Nephron (organoid): ENCODE results near the gene RAPGEF6.
"Not testable (repeated sequence)": the region's sequence is repeated elsewhere in the genome, so short reads cannot be mapped to it uniquely, and the experiment has no call there.

ENCODE experiments used
- H3K27ac Mint-ChIP-seq, 3 experiments: 2 replicates each; pipeline ENCODE4 v1.8.0; 2020; ENCODE audit warnings: mixed read lengths in 3 of 3, mild to moderate bottlenecking in 2 of 3, moderate library complexity in 1 of 3
- H3K27me3 Mint-ChIP-seq: 2 replicates; pipeline ENCODE4 v1.8.0; 2021; ENCODE audit warnings: low read depth, mild to moderate bottlenecking, moderate library complexity, mixed read lengths
- H3K36me3 Mint-ChIP-seq: 2 replicates; pipeline ENCODE4 v1.8.0; 2020; ENCODE audit warnings: low read depth, mixed read lengths
- H3K4me1 Mint-ChIP-seq: 2 replicates; pipeline ENCODE4 v1.8.0; 2020; ENCODE audit warnings: mixed read lengths
- H3K4me3 Mint-ChIP-seq, 3 experiments: 2 replicates each; pipeline ENCODE4 v1.8.0; 2020; ENCODE audit warnings: mild to moderate bottlenecking in 3 of 3, mixed read lengths in 3 of 3, moderate library complexity in 2 of 3
- H3K9me3 Mint-ChIP-seq: 2 replicates; pipeline ENCODE4 v1.8.0; 2020; ENCODE audit warnings: mixed read lengths
- TF ChIP-seq, protein P1 (sequence below), 3 experiments: fragments of 200-600 bp; sonication (generic); IDR thresholded peaks; one replicate each; pipeline ENCODE4 v1.5.0; 2021; ENCODE audit warnings: antibody characterized with exemption in 3 of 3; ENCODE audit not compliant: unreplicated experiment in 3 of 3

Gene RAPGEF6

DNA sequence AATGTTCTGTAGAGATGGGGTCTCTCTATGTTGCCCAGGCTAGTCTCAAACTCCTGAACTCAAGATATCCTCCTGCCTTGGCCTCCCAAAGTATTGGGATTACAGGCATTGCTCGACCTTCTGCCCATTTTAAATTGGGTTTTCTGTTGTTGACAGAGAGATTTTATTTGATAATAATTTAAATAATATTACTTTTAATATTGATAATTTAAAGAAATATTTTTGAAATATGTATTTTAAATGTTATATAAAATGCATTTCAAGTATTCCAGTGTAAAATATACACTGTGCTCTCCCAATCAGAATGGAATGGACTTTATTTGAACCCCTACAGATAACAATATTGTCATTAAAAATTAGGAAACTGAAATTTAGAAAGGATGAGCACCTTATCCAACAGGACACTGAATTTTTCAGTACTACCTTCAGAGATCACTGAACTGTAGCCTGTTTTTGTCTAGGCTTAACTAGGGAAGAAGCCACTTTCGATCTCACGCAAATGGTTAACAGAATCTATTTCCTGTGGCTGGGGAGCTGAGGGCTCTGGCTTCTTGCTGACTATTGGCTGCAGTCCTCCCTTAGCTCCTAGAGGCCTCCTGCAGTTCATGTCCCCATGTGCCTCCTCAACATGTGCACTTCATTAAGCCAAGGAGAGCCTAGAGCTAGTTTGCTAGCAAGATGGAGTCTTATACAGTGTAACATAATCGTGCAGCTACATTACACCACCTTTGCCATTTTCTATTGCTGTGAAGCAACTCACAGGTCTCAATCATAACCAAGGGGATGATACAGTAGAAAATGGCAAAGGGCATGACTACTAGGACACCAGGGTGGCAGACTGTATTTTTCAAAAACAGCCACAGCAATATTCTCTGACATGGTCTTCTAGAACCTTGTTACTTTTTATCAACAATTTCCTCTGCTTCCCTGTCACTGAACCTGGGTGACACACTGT is 221.1 kb downstream of the RAPGEF6 start:
- Mint-ChIP-seq H3K4me3 (no peak overlapping the region), H3K36me3 (peaks cover 25% of the 10 kb centered on the region), H3K27ac (peak overlapping the region in 1 of 3 experiments; percentile 34), H3K27me3 (no peaks in the 10 kb centered on the region), H3K4me1 (no peaks in the 10 kb centered on the region), H3K9me3 (no peaks in the 10 kb centered on the region)
- TF ChIP-seq, protein P1, sequence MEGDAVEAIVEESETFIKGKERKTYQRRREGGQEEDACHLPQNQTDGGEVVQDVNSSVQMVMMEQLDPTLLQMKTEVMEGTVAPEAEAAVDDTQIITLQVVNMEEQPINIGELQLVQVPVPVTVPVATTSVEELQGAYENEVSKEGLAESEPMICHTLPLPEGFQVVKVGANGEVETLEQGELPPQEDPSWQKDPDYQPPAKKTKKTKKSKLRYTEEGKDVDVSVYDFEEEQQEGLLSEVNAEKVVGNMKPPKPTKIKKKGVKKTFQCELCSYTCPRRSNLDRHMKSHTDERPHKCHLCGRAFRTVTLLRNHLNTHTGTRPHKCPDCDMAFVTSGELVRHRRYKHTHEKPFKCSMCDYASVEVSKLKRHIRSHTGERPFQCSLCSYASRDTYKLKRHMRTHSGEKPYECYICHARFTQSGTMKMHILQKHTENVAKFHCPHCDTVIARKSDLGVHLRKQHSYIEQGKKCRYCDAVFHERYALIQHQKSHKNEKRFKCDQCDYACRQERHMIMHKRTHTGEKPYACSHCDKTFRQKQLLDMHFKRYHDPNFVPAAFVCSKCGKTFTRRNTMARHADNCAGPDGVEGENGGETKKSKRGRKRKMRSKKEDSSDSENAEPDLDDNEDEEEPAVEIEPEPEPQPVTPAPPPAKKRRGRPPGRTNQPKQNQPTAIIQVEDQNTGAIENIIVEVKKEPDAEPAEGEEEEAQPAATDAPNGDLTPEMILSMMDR (IDR thresholded peaks at IDR 0.05; ENCODE audit: unreplicated experiment in 3 of 3) = no peak

DNA sequence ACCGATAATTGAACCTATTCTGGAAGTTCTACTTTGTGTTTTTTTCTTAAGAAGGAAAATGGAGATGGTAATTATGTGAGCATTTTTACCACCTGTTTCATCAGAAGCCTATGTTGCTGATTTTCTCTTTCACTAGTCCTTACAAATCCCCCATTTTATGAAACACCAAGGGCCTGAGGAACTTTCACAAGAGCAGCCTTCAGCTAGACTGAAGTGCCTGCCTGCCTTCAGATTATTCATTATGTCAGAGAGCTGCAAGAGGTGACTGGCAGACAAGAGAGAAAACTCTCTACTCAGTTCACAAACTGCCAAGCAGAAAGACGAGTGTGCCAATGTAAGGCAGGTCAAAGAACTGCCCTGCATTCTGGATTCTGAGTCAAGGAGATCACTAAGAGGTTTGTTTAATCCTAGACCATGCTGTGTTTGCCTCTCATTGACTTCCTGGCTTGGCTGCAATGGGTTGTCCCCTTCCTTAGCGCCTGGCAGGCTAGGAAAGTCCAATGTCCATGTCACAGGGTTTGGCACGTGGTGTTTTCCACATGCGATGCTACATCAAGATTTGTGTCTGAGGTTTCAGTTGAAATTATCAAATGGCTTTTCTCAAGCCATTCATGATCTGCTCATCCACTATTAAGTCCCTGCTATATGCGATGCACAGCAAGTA is 227.9 kb downstream of the RAPGEF6 start:
- no peaks in the 10 kb centered on the region for H3K4me1 Mint-ChIP-seq
- H3K36me3 Mint-ChIP-seq = peaks cover 74% of the 10 kb centered on the region
- H3K27ac Mint-ChIP-seq = no peak overlapping the region
- H3K9me3 Mint-ChIP-seq = peaks cover 10% of the 10 kb centered on the region
- H3K27me3 Mint-ChIP-seq = no peaks in the 10 kb centered on the region
- no peak overlapping the region for H3K4me3 Mint-ChIP-seq
- TF ChIP-seq, protein P1 (IDR thresholded peaks at IDR 0.05; ENCODE audit: unreplicated experiment in 3 of 3) = no peak

DNA sequence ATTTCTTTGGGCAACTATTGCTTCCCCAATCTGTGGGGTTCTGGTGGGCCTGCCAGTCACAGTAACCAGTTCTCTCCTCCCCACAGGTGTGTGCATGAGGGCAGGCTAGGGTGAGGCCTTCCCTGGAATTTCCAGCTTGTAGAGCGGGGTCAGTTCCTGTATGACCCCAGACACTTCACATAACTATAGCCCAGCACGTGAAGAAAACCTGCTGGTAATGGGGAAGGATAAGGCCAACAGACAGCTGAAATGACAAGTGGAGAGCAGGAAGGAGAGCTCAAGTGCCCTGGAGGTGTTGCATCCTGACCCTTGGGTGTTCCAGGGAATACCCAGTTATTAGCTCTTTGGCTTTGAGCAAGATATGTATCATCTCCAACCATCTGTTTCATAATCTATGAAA is 229.0 kb downstream of the RAPGEF6 start:
- TF ChIP-seq, protein P1 (IDR thresholded peaks at IDR 0.05; ENCODE audit: unreplicated experiment in 3 of 3) = no peak
- no peak overlapping the region for H3K27ac Mint-ChIP-seq
- H3K4me1 Mint-ChIP-seq = no peaks in the 10 kb centered on the region
- peaks cover 14% of the 10 kb centered on the region for H3K9me3 Mint-ChIP-seq
- H3K36me3 Mint-ChIP-seq = peaks cover 75% of the 10 kb centered on the region
- no peak overlapping the region for H3K4me3 Mint-ChIP-seq
- H3K27me3 Mint-ChIP-seq = no peaks in the 10 kb centered on the region

DNA sequence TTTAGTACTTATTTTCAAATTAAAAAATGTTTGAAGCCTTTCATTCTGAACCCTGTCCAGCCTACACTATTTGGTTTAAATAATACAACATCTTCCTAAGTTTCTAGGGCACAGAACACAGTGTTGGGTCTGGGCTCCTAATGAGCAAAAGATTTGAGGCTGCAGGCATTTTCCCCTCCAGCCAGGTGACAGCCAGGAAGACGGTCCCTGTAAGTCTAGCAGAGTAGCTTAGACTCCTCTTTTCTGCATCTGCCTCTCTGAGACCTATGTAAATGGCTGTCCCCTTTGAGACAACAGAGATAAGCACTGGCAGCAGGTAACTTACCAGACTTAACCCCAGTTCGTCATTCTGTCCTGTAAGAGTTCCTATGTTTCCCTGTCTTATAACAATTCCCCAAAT is 229.4 kb downstream of the RAPGEF6 start:
- H3K4me3 Mint-ChIP-seq = no peak overlapping the region
- no peaks in the 10 kb centered on the region for H3K27me3 Mint-ChIP-seq
- peaks cover 16% of the 10 kb centered on the region for H3K9me3 Mint-ChIP-seq
- no peaks in the 10 kb centered on the region for H3K4me1 Mint-ChIP-seq
- TF ChIP-seq, protein P1 (IDR thresholded peaks at IDR 0.05; ENCODE audit: unreplicated experiment in 3 of 3) = no peak
- peaks cover 76% of the 10 kb centered on the region for H3K36me3 Mint-ChIP-seq
- H3K27ac Mint-ChIP-seq = no peak overlapping the region

DNA sequence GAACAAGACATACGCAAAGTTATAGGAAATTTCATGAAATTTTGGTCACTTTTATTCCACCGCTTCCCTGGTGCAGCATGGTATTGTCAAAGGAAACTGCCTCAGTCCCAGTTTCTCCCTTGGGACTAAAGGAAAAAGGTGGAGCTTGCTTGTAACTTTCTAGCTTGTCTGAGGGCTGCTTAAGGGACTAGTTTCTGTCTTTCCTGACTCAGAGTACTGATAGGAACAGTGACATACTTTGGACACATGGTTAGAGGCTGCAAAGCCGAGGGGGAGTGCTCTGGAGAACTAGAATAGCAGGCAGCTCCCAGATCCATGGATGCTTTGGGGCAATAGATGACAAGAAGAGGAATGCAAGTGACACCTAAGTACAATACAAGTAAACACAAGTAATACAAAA is 234.4 kb downstream of the RAPGEF6 start:
- H3K9me3 Mint-ChIP-seq = peaks cover 21% of the 10 kb centered on the region
- H3K36me3 Mint-ChIP-seq = peaks cover 82% of the 10 kb centered on the region
- peak overlapping the region in 1 of 3 experiments; percentile 10 for H3K27ac Mint-ChIP-seq
- H3K4me3 Mint-ChIP-seq = no peak overlapping the region
- H3K4me1 Mint-ChIP-seq = no peaks in the 10 kb centered on the region
- no peaks in the 10 kb centered on the region for H3K27me3 Mint-ChIP-seq
- TF ChIP-seq, protein P1 (IDR thresholded peaks at IDR 0.05; ENCODE audit: unreplicated experiment in 3 of 3) = no peak

DNA sequence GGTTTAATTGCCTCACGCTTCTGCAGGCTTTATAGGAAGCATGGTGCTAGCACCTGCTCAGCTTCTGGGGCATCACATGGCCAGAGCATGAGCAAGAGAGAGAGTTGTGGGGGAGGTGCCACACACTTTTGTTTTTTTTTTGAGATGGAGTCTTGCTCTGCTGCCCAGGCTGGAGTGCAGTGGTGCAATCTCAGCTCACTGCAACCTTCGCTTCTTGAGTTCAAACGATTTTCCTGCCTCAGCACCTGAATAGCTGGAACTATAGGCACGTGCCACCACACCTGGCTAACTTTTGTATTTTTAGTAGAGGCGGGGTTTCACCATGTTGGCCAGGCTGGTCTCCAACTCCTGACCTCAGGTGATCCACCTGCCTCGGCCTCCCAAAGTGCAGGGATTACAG is 236.0 kb downstream of the RAPGEF6 start:
- H3K4me3 Mint-ChIP-seq, H3K4me1 Mint-ChIP-seq, H3K27ac Mint-ChIP-seq, H3K27me3 Mint-ChIP-seq: not testable (repeated sequence)
- Mint-ChIP-seq H3K36me3 (peaks cover 80% of the 10 kb centered on the region), H3K9me3 (peaks cover 21% of the 10 kb centered on the region)
